Measurements from ENCODE around the gene MTCL1.

MTCL1 gene

GRCh38 chr18:8705238-8705960, at the start of gene MTCL1:
MTCL1 (plus strand) TSS chr18:8705556; CDS start chr18:8705661, 105 bp downstream.
- no peak for DNase-seq (ENCODE audit: low read depth in 2 of 3, low spot score in 1 of 3)

GRCh38 chr18:8656232-8656631, 49.1 kb upstream of the MTCL1 start:
- DNase-seq (ENCODE audit: low read depth in 2 of 3, low spot score in 1 of 3), result no peak

GRCh38 chr18:8657050-8657820, 48.1 kb upstream of the MTCL1 start:
- DNase-seq (ENCODE audit: low read depth in 2 of 3, low spot score in 1 of 3), result no peak

GRCh38 chr18:8657873-8658470, 47.4 kb upstream of the MTCL1 start:
- DNase-seq (ENCODE audit: low read depth in 2 of 3, low spot score in 1 of 3), result no peak

GRCh38 chr18:8658858-8659485, 46.4 kb upstream of the MTCL1 start:
- no peak for DNase-seq (ENCODE audit: low read depth in 2 of 3, low spot score in 1 of 3)

GRCh38 chr18:8659609-8660242, 45.6 kb upstream of the MTCL1 start:
- no peak for DNase-seq (ENCODE audit: low read depth in 2 of 3, low spot score in 1 of 3)

- DNase-seq (ENCODE audit: low read depth in 2 of 3, low spot score in 1 of 3), result no peak
These were observed 45.0 kb upstream of the MTCL1 start for GRCh38 chr18:8660316-8660715.

GRCh38 chr18:8661754-8662559, 43.4 kb upstream of the MTCL1 start:
- DNase-seq (ENCODE audit: low read depth in 2 of 3, low spot score in 1 of 3), result no peak

GRCh38 chr18:8662560-8663255, 42.6 kb upstream of the MTCL1 start:
- DNase-seq (ENCODE audit: low read depth in 2 of 3, low spot score in 1 of 3), result no peak

GRCh38 chr18:8667846-8668245, 37.5 kb upstream of the MTCL1 start:
- no peak for DNase-seq (ENCODE audit: low read depth in 2 of 3, low spot score in 1 of 3)

- DNase-seq (ENCODE audit: low read depth in 2 of 3, low spot score in 1 of 3), result no peak
These were observed 37.0 kb upstream of the MTCL1 start for GRCh38 chr18:8668381-8668780.

GRCh38 chr18:8669571-8669970, 35.8 kb upstream of the MTCL1 start:
- DNase-seq (ENCODE audit: low read depth in 2 of 3, low spot score in 1 of 3), result no peak

- no peak for DNase-seq (ENCODE audit: low read depth in 2 of 3, low spot score in 1 of 3)
These were observed 31.8 kb upstream of the MTCL1 start for GRCh38 chr18:8673256-8674209.

- no peak for DNase-seq (ENCODE audit: low read depth in 2 of 3, low spot score in 1 of 3)
These were observed 30.3 kb upstream of the MTCL1 start for GRCh38 chr18:8675057-8675456.

GRCh38 chr18:8681196-8681595, 24.2 kb upstream of the MTCL1 start:
- DNase-seq (ENCODE audit: low read depth in 2 of 3, low spot score in 1 of 3), result no peak

GRCh38 chr18:8684577-8684976, 20.8 kb upstream of the MTCL1 start:
- DNase-seq (ENCODE audit: low read depth in 2 of 3, low spot score in 1 of 3), result no peak

GRCh38 chr18:8685141-8685913, 20.0 kb upstream of the MTCL1 start:
- no peak for DNase-seq (ENCODE audit: low read depth in 2 of 3, low spot score in 1 of 3)

GRCh38 chr18:8685914-8686216, 19.5 kb upstream of the MTCL1 start:
- DNase-seq (ENCODE audit: low read depth in 2 of 3, low spot score in 1 of 3), result no peak
